OCI-LY3 (cell line): Measurements from ENCODE around the gene CLP1.

Source experiments
- EZH2phosphoT487 ChIP-seq: fragments of 200-600 bp; shearing (Covaris generic); IDR thresholded peaks from 2 replicates; pipeline ENCODE4 v1.6.1; 2018; ENCODE audit warnings: antibody characterized with exemption, mixed run types, low read depth
- TF ChIP-seq, protein P1 (sequence below): fragments of 200-600, 300-600 bp; sonication (generic); IDR thresholded peaks from 2 replicates; pipeline ENCODE4 v1.5.1; 2014; ENCODE audit warnings: antibody characterized with exemption, low read length, low read depth

DNA sequence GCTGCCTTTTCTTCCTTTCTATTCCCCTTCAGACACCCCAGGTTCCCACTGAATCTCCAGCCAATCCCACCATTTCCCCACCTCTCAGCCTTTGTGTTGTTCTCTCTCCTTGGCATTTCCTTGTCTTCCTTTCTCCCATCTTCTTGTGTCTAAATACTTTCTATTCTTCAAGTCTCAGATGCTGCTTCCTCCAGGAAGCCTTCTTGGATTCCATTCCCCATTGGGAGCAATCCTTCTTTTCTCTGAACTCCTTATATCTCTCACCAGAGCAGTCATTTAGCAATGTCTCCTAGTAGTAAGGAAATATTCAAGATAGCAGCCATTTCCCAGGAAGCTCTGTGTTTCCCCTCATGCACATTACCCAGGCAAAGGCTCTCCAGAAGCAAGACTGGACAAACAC is 23.3 kb upstream of the CLP1 start:
- TF ChIP-seq, protein P1, sequence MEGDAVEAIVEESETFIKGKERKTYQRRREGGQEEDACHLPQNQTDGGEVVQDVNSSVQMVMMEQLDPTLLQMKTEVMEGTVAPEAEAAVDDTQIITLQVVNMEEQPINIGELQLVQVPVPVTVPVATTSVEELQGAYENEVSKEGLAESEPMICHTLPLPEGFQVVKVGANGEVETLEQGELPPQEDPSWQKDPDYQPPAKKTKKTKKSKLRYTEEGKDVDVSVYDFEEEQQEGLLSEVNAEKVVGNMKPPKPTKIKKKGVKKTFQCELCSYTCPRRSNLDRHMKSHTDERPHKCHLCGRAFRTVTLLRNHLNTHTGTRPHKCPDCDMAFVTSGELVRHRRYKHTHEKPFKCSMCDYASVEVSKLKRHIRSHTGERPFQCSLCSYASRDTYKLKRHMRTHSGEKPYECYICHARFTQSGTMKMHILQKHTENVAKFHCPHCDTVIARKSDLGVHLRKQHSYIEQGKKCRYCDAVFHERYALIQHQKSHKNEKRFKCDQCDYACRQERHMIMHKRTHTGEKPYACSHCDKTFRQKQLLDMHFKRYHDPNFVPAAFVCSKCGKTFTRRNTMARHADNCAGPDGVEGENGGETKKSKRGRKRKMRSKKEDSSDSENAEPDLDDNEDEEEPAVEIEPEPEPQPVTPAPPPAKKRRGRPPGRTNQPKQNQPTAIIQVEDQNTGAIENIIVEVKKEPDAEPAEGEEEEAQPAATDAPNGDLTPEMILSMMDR, result no peak
- TF ChIP-seq EZH2phosphoT487, result no peak
